Hepatic stellate cell (primary cell): Measurements from ENCODE around the gene TUBA4A.
A peak's percentile ranks its signal among the peaks of the same experiment; 100 is the strongest.
"Not testable (repeated sequence)": the region's sequence is repeated elsewhere in the genome, so short reads cannot be mapped to it uniquely, and the experiment has no call there.

Experiments
- DNase-seq: peaks from one replicate; pipeline ENCODE4 v3.0.0; 2011; ENCODE audit warnings: low spot score

The TUBA4A gene

GRCh38 chr2:219268294-219268693, 14.6 kb upstream of the TUBA4A start:
- no peak for DNase-seq

GRCh38 chr2:219266886-219267285, 13.2 kb upstream of the TUBA4A start:
- DNase-seq: no peak

- DNase-seq: no peak
These were observed 12.5 kb upstream of the TUBA4A start for GRCh38 chr2:219266232-219266631.

GRCh38 chr2:219261024-219261855, 7.5 kb upstream of the TUBA4A start:
- no peak for DNase-seq

- DNase-seq: not testable (repeated sequence)
These were observed 5.2 kb upstream of the TUBA4A start for GRCh38 chr2:219258942-219259341.

GRCh38 chr2:219254590-219255201, 978 bp upstream of the TUBA4A start:
- no peak for DNase-seq

GRCh38 chr2:219252900-219253752, 592 bp downstream of the TUBA4A start, which contains the start of gene TUBA4B:
Gene TUBA4B, plus strand, starts transcription at chr2:219253243. Its CDS starts 165 bp downstream, at chr2:219253408.
- DNase-seq: peak; percentile 28

- no peak for DNase-seq
These were observed 1.2 kb downstream of the TUBA4A start for GRCh38 chr2:219252570-219252899.

GRCh38 chr2:219252084-219252483, 1.6 kb downstream of the TUBA4A start:
- DNase-seq: no peak

GRCh38 chr2:219251656-219252055, 2.1 kb downstream of the TUBA4A start:
- DNase-seq: peak; percentile 37

- DNase-seq: no peak
These were observed 3.5 kb downstream of the TUBA4A start for GRCh38 chr2:219250049-219250781.

GRCh38 chr2:219249203-219249980, 4.3 kb downstream of the TUBA4A start:
- peak; percentile 58 for DNase-seq

GRCh38 chr2:219248845-219249202, 4.9 kb downstream of the TUBA4A start:
- DNase-seq: no peak

GRCh38 chr2:219247678-219248642, 5.8 kb downstream of the TUBA4A start:
- no peak for DNase-seq

GRCh38 chr2:219246559-219246958, 7.2 kb downstream of the TUBA4A start:
- DNase-seq: no peak

- DNase-seq: peak; percentile 23
These were observed 7.9 kb downstream of the TUBA4A start for GRCh38 chr2:219245899-219246230.

GRCh38 chr2:219245148-219245898, 8.4 kb downstream of the TUBA4A start, which contains the start of the genes GLB1L and STK16:
Gene GLB1L, minus strand, starts transcription at chr2:219245444. Its CDS starts 1,871 bp downstream, at chr2:219243573.
Gene STK16, plus strand, starts transcription at chr2:219245479. Its CDS starts 521 bp downstream, at chr2:219246000.
- peak; percentile 98 for DNase-seq

GRCh38 chr2:219244789-219245147, 8.9 kb downstream of the TUBA4A start:
- DNase-seq: no peak

- DNase-seq: no peak
These were observed 10.4 kb downstream of the TUBA4A start for GRCh38 chr2:219243291-219243761.
